Esophagus squamous epithelium (tissue), 4 donors: ENCODE results near the gene SYNPO.

ENCODE experiments used
- CTCF ChIP-seq, 6 experiments: fragments of 450-650 bp in 4 of 6; fragments of 200-600 bp in 2 of 6; sonication (generic) in 2 of 6; IDR thresholded peaks; one replicate each; pipeline ENCODE4 v1.5.1; 2016 to 2019; ENCODE audit warnings: antibody characterized with exemption in 6 of 6, mild to moderate bottlenecking in 4 of 6, moderate library complexity in 4 of 6
- POLR2A ChIP-seq, 4 donors: fragments of 450-650 bp; IDR thresholded peaks; one replicate each; pipeline ENCODE4 v1.6.1; 2017; ENCODE audit warnings: antibody characterized with exemption in 4 of 4, mild to moderate bottlenecking in 4 of 4, moderate library complexity in 3 of 4

- TF ChIP-seq CTCF (IDR thresholded peaks at IDR 0.05) (no peak), POLR2A (IDR thresholded peaks at IDR 0.05) (no peak)
These were observed 37.4 kb upstream of the SYNPO start for GRCh38 chr5:150603052-150603451.
